HepG2 (cell line): ENCODE results near the gene TMEM270. TPM values are rescaled to one million over a fixed set of nuclear protein-coding genes. Genes with fewer than 3 reads are reported as not detected.

Experiments
- AGO1 ChIP-seq: fragments of 200-400 bp; formaldehyde crosslinking; IDR thresholded peaks from 2 replicates; pipeline ENCODE4 v1.6.1; 2017; ENCODE audit warnings: mild to moderate bottlenecking, low read depth, low read length, moderate library complexity; ENCODE audit not compliant: poor library complexity, severe bottlenecking
- BRCA1 ChIP-seq: sonication (generic); formaldehyde crosslinking; IDR thresholded peaks from 2 replicates; pipeline ENCODE4 v1.4.0; 2020; ENCODE audit warnings: missing genetic modification reagents
- RXRB ChIP-seq: IDR thresholded peaks from 2 replicates; pipeline ENCODE4 v1.6.1; 2016; ENCODE audit warnings: borderline replicate concordance, missing genetic modification reagents, missing compliant biosample characterization
- ZBED4 ChIP-seq: sonication (generic); formaldehyde crosslinking; IDR thresholded peaks from 2 replicates; pipeline ENCODE4 v1.4.0; 2020; ENCODE audit warnings: missing genetic modification reagents, borderline replicate concordance
- ZBTB25 ChIP-seq: IDR thresholded peaks from 2 replicates; pipeline ENCODE4 v1.6.1; 2018; ENCODE audit warnings: missing genetic modification reagents
- ZFP90 ChIP-seq: sonication (generic); formaldehyde crosslinking; IDR thresholded peaks from 2 replicates; pipeline ENCODE4 v1.8.0; 2022; ENCODE audit warnings: missing genetic modification reagents, mild to moderate bottlenecking, inconsistent platforms, borderline replicate concordance
- ZFX ChIP-seq: sonication (generic); formaldehyde crosslinking; IDR thresholded peaks from 2 replicates; pipeline ENCODE4 v1.4.0; 2020; ENCODE audit warnings: mild to moderate bottlenecking, low read depth, missing genetic modification reagents, moderate library complexity
- ZGPAT ChIP-seq: IDR thresholded peaks from 2 replicates; pipeline ENCODE4 v1.6.1; 2016; ENCODE audit warnings: mild to moderate bottlenecking
- ZNF672 ChIP-seq: sonication (generic); formaldehyde crosslinking; IDR thresholded peaks from 2 replicates; pipeline ENCODE4 v1.8.1; 2022; ENCODE audit warnings: missing genetic modification reagents
- ZNF687 ChIP-seq: sonication (generic); formaldehyde crosslinking; IDR thresholded peaks from 2 replicates; pipeline ENCODE4 v1.5.1; 2020; ENCODE audit warnings: mild to moderate bottlenecking, missing genetic modification reagents, moderate library complexity
- ZZZ3 ChIP-seq: sonication (generic); formaldehyde crosslinking; IDR thresholded peaks from 2 replicates; pipeline ENCODE4 v1.4.0; 2020; ENCODE audit warnings: missing genetic modification reagents, mild to moderate bottlenecking, borderline replicate concordance
- polyA plus RNA-seq, 8 experiments: library from polyadenylated mRNA; depleted of rRNA in 3 of 8; stranded (reverse) in 7 of 8; unstranded in 1 of 8; fragments of >200 nt; fragmentation: Illumina TruSeq in 4 of 8; extraction: Trizol in 4 of 8; gene quantifications; 2 replicates each; pipeline versions ENCODE4 v1.2.1 to v1.2.3, GENCODE V29; 2011 to 2016; ENCODE audit warnings: low read depth in 4 of 8, missing spikeins in 1 of 8, mixed read lengths in 1 of 8; ENCODE audit not compliant: insufficient read depth in 1 of 8
- total RNA-seq, 5 experiments: library from RNA; depleted of rRNA; stranded (reverse); fragments of >200 nt; fragmentation: Illumina TruSeq; extraction: Trizol; gene quantifications; 2 replicates each; pipeline ENCODE4 v1.2.3, GENCODE V29; 2016; ENCODE audit warnings: low read depth in 1 of 5

Gene TMEM270
- total and polyA plus RNA-seq, 2 of the 13 experiments (the other 11 are each of a cell fraction or from before 2014, with no cell fraction given): not detected

GRCh38 chr7:73830681-73831583, 30.0 kb upstream of the TMEM270 start, which contains the start of gene CLDN4 (continued):
- TF ChIP-seq ZBED4 (CRISPR knock-in tag): no peak
- no peak for TF ChIP-seq BRCA1 (CRISPR knock-in tag)
- TF ChIP-seq ZNF672 (CRISPR knock-in tag): no peak
- peak; percentile 77 for TF ChIP-seq ZFX
- 0 out of 2 replicates have a peak, but pooled peaks have one; percentile 20 for TF ChIP-seq RXRB (CRISPR knock-in tag)
- TF ChIP-seq ZZZ3 (CRISPR knock-in tag): 0 out of 2 replicates have a peak, but pooled peaks have one; percentile 42
- TF ChIP-seq ZBTB25 (CRISPR knock-in tag): 0 out of 2 replicates have a peak, but pooled peaks have one; percentile 37
- TF ChIP-seq ZGPAT (CRISPR knock-in tag): peak; percentile 60; the same call in 1 of the 2 replicates
- TF ChIP-seq ZNF687 (CRISPR knock-in tag): peak; percentile 93
- TF ChIP-seq AGO1: peak; percentile 29
- no peak for TF ChIP-seq ZFP90 (CRISPR knock-in tag)
